Measurements from ENCODE around the gene KCNMA1. TPM values are rescaled to one million over a fixed set of nuclear protein-coding genes. Genes with fewer than 3 reads are reported as not detected.

Gene KCNMA1
- polyA plus RNA-seq, 1 donor from 2014 or later: 60.8 TPM

DNA sequence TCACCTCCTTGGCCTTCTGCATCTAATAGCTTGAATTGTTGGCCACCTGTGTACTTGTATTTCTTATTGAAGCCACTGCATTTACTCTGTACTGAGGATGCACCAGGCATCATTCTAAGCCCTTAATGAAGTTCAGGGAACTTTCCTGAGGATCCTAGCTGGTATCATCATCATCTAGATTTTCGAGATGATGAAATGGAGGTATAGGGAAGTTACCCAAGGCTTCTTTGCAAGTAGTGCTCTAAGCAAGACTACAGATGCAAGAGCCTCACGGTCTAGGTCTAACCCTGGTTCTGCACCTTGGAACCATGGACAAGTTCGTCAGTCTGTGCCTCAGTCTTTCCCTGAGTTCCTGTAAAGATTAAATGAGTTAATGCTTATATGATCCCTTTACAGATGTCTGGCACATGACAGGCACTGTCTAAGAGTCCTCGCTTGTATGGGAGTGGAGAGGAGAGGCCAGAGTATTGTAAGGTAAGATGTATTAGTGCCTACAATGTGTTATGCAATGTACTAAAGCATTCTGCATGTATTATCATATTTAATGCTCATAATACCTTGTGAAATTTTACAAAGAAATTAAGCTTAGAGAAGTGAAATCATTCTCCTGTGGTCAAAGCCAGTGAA is 145.1 kb downstream of the KCNMA1 start:
- no peak overlapping the region for H3K9ac ChIP-seq (ENCODE audit: low read length)
- TF ChIP-seq SMC3 (conservative IDR thresholded peaks at IDR 0.05; ENCODE audit: poor library complexity): no peak
- no peak for TF ChIP-seq POLR2AphosphoS5 (IDR thresholded peaks at IDR 0.05)
- no peak for TF ChIP-seq REST (IDR thresholded peaks at IDR 0.05; ENCODE audit: borderline replicate concordance)
- no peak for TF ChIP-seq MXI1 (conservative IDR thresholded peaks at IDR 0.05; ENCODE audit: poor library complexity, severe bottlenecking)
- no peaks in the 10 kb centered on the region for H3K36me3 ChIP-seq (ENCODE audit: insufficient read depth, low read length)
- no peaks in the 10 kb centered on the region for H3K27me3 ChIP-seq (ENCODE audit: insufficient read depth, low read depth, low read length)
- H3F3A ChIP-seq (ENCODE audit: insufficient read depth, low read length, poor library complexity, severe bottlenecking): no peaks in the 10 kb centered on the region
- no peak overlapping the region for H3K27ac ChIP-seq (ENCODE audit: low read length)
- H3K9me2 ChIP-seq (ENCODE audit: insufficient read depth, low read length): no peaks in the 10 kb centered on the region
- no peaks in the 10 kb centered on the region for H3K9me3 ChIP-seq (ENCODE audit: low read length)
- H3K79me2 ChIP-seq (replicated peaks; ENCODE audit: insufficient read depth, low read length): no peaks in the 10 kb centered on the region
- H4K20me1 ChIP-seq (ENCODE audit: insufficient read depth): no peaks in the 10 kb centered on the region
- H3K4me3 ChIP-seq (ENCODE audit: low read length): no peak overlapping the region
- no peak overlapping the region for H3K4me2 ChIP-seq (ENCODE audit: low read length)
- H2AFZ ChIP-seq (ENCODE audit: low read depth, low read length): no peak overlapping the region

GRCh38 chr10:77490534-77491314 is 146.9 kb downstream of the KCNMA1 start:
- H3K4me3 ChIP-seq (ENCODE audit: low read length): no peak overlapping the region
- H3F3A ChIP-seq (ENCODE audit: insufficient read depth, low read length, poor library complexity, severe bottlenecking): no peaks in the 10 kb centered on the region
- H4K20me1 ChIP-seq (ENCODE audit: insufficient read depth): no peaks in the 10 kb centered on the region
- TF ChIP-seq MXI1 (conservative IDR thresholded peaks at IDR 0.05; ENCODE audit: poor library complexity, severe bottlenecking) (no peak), TAF1 (IDR thresholded peaks at IDR 0.05; ENCODE audit: low read depth) (no peak), EP300 (conservative IDR thresholded peaks at IDR 0.05; ENCODE audit: poor library complexity, severe bottlenecking) (no peak), SMC3 (conservative IDR thresholded peaks at IDR 0.05; ENCODE audit: poor library complexity) (no peak), CTCF (IDR thresholded peaks at IDR 0.05; ENCODE audit: poor library complexity, severe bottlenecking) (no peak), REST (IDR thresholded peaks at IDR 0.05; ENCODE audit: borderline replicate concordance) (no peak), RAD21 (conservative IDR thresholded peaks at IDR 0.05) (no peak)
- no peak overlapping the region for H3K9ac ChIP-seq (ENCODE audit: low read length)
- no peaks in the 10 kb centered on the region for H3K27me3 ChIP-seq (ENCODE audit: insufficient read depth, low read depth, low read length)
- no peaks in the 10 kb centered on the region for H3K36me3 ChIP-seq (ENCODE audit: insufficient read depth, low read length)
- no peak overlapping the region for H3K27ac ChIP-seq (ENCODE audit: low read length)
- no peaks in the 10 kb centered on the region for H3K79me2 ChIP-seq (replicated peaks; ENCODE audit: insufficient read depth, low read length)
- no peaks in the 10 kb centered on the region for H3K9me3 ChIP-seq (ENCODE audit: low read length)
- H3K4me2 ChIP-seq (ENCODE audit: low read length): no peak overlapping the region
- H2AFZ ChIP-seq (ENCODE audit: low read depth, low read length): no peak overlapping the region
- H3K9me2 ChIP-seq (ENCODE audit: insufficient read depth, low read length): no peaks in the 10 kb centered on the region

Measured in neural cell (in vitro differentiated cells).